Body of pancreas (tissue), 4 donors: Measurements from ENCODE around the gene SELENOS. TPM values are rescaled to one million over a fixed set of nuclear protein-coding genes. Genes with fewer than 3 reads are reported as not detected.

Experiments used
- ATAC-seq: fragments of 150-250 bp; one replicate; pipeline ENCODE4 v1.9.1; 2016
- DNase-seq, 4 donors: peaks; one replicate each; pipeline ENCODE4 v3.0.0-alpha.2; 2019
- H3K27ac ChIP-seq, 4 donors: fragments of 200-600 bp; sonication (generic); 1 replicate in 3 of 4; 2 replicates in 1 of 4; pipeline versions ENCODE4 v1.5.1 to v1.6.1; 2016 to 2019; ENCODE audit warnings: mild to moderate bottlenecking in 1 of 4, mixed read lengths in 1 of 4, moderate library complexity in 1 of 4
- H3K27me3 ChIP-seq, 2 donors: fragments of 200-600 bp; sonication (generic); one replicate each; pipeline ENCODE4 v1.6.0; 2016; ENCODE audit warnings: mild to moderate bottlenecking in 1 of 2
- H3K36me3 ChIP-seq, 2 donors: fragments of 200-600 bp; sonication (generic); replicated peaks in 1 of 2; 2 replicates each; pipeline ENCODE4 v1.5.1; 2016; ENCODE audit warnings: low read depth in 2 of 2; ENCODE audit not compliant: insufficient read depth in 1 of 2
- H3K4me1 ChIP-seq: fragments of 200-600 bp; sonication (generic); one replicate; pipeline ENCODE4 v1.6.0; 2016
- H3K4me3 ChIP-seq, 2 donors: fragments of 200-600 bp; sonication (generic); 1 replicate in 1 of 2; 2 replicates in 1 of 2; pipeline ENCODE4 v1.5.1; 2016 to 2019
- H3K9me3 ChIP-seq, 3 donors: fragments of 200-600 bp; sonication (generic); 1 replicate in 2 of 3; 2 replicates in 1 of 3; pipeline ENCODE4 v1.5.1; 2016
- POLR2A ChIP-seq, 3 donors: fragments of 450-650 bp; IDR thresholded peaks; one replicate each; pipeline ENCODE4 v1.6.1; 2016; ENCODE audit warnings: antibody characterized with exemption in 3 of 3, mild to moderate bottlenecking in 2 of 3
- WGBS, 2 donors: methylation state at CpG; one replicate each; pipeline ENCODE4 v1.1.5; 2017; 5-methylcytosine and 5-hydroxymethylcytosine counted together
- intact Hi-C: fragments of 100-400 bp; cut with DNase I; formaldehyde crosslinking; loops from one replicate; pipeline ENCODE4 v1.15.1; 2023
- total RNA-seq, 2 donors: library from RNA; depleted of rRNA; stranded (reverse); fragments of >200 nt; gene quantifications; one replicate each; pipeline ENCODE4 v1.1.0, GENCODE V29; 2016
- TF ChIP-seq, protein P1 (sequence below), 7 experiments: fragments of 450-650 bp in 4 of 7; fragments of 200-600 bp in 3 of 7; sonication (generic) in 3 of 7; IDR thresholded peaks; one replicate each; pipeline ENCODE4 v1.5.1; 2016 to 2019; ENCODE audit warnings: antibody characterized with exemption in 7 of 7

Gene SELENOS
- total RNA-seq, 2 donors from 2014 or later, result 37.2 to 45.1 TPM

GRCh38 chr15:101307897-101308603 is 30.8 kb upstream of the SELENOS start:
- Histone ChIP-seq H3K4me1 (no peaks in the 10 kb centered on the region), H3K27me3 (no peaks in the 10 kb centered on the region), H3K4me3 (no peak overlapping the region), H3K36me3 (no peaks in the 10 kb centered on the region), H3K9me3 (no peaks in the 10 kb centered on the region), H3K27ac (no peak overlapping the region)
- ATAC-seq (no peak), DNase-seq (peak in 1 of 4 donors; percentile 3)
- TF ChIP-seq POLR2A (IDR thresholded peaks at IDR 0.05), result no peak
- TF ChIP-seq, protein P1, sequence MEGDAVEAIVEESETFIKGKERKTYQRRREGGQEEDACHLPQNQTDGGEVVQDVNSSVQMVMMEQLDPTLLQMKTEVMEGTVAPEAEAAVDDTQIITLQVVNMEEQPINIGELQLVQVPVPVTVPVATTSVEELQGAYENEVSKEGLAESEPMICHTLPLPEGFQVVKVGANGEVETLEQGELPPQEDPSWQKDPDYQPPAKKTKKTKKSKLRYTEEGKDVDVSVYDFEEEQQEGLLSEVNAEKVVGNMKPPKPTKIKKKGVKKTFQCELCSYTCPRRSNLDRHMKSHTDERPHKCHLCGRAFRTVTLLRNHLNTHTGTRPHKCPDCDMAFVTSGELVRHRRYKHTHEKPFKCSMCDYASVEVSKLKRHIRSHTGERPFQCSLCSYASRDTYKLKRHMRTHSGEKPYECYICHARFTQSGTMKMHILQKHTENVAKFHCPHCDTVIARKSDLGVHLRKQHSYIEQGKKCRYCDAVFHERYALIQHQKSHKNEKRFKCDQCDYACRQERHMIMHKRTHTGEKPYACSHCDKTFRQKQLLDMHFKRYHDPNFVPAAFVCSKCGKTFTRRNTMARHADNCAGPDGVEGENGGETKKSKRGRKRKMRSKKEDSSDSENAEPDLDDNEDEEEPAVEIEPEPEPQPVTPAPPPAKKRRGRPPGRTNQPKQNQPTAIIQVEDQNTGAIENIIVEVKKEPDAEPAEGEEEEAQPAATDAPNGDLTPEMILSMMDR (IDR thresholded peaks at IDR 0.05), result no peak
- WGBS, 2 donors, result 84 to 90% methylated on average over 10 to 16 of the region's 16 CpGs
- intact Hi-C loops, result loop anchor here (10.0 kb wide), 1 partner anchor 267 kb away; no protein-coding TSS in a partner anchor

DNA sequence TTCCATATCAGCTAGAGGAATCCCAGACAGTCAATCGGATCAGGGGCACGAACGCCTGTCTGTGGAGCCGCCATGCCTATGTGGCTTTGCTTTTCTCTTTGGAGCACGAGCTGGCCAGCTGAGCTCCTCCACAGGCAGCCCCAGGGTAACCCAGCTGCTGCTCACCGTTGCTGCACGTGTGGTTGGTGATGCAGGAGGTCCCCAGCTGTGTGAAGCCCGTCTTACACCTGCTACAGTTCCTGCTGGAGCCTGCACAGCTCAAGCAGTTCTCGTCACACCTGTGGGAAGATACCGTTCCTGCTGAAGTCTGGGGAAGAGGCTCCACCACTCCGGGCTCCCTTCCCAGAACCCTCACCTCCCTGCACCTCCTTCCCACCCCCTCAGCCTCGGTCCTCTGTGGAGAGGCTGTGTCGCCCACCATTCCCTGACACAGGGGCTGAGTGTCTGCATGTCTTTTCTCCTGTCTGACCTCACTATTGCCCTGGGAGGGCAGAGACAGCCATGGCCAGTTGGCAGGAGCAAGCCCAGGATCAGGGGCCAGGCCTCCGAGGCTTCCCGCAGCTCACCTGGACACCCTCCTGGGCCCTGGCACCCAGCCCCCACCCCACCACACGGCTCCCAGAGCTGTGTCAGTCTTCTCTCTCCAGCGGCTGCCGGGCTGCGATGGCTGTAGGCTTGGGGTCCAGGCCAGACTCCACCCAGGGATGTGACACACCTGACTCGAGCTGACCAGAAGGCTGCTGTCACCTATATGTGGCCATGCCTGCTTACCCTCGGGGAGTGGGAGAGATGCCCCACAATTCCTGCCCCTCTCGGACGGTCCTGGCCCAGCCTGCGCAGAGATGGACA is 30.0 kb upstream of the SELENOS start:
- H3K27me3 ChIP-seq, result no peaks in the 10 kb centered on the region
- H3K9me3 ChIP-seq, result no peaks in the 10 kb centered on the region
- DNase-seq (peak in 3 of 4 donors; percentile 2 to 6 (median 5)), ATAC-seq (no peak)
- intact Hi-C loops, result loop anchor here (10.0 kb wide), 1 partner anchor 268 kb away; no protein-coding TSS in a partner anchor
- H3K27ac ChIP-seq, result no peak overlapping the region
- TF ChIP-seq POLR2A (IDR thresholded peaks at IDR 0.05), result no peak
- TF ChIP-seq, protein P1 (IDR thresholded peaks at IDR 0.05), result no peak
- H3K36me3 ChIP-seq, result no peaks in the 10 kb centered on the region
- H3K4me3 ChIP-seq, result no peak overlapping the region
- H3K4me1 ChIP-seq, result no peaks in the 10 kb centered on the region
- 68% methylated on average over 8 to 24 of the region's 24 CpGs for WGBS, 2 donors

- ATAC-seq, result no peak
- Histone ChIP-seq H3K36me3 (no peaks in the 10 kb centered on the region), H3K9me3 (no peaks in the 10 kb centered on the region), H3K4me1 (no peaks in the 10 kb centered on the region), H3K27me3 (no peaks in the 10 kb centered on the region), H3K4me3 (no peak overlapping the region), H3K27ac (no peak overlapping the region)
- intact Hi-C loops, result loop anchor here (10.0 kb wide), 1 partner anchor 268 kb away; no protein-coding TSS in a partner anchor
- TF ChIP-seq, protein P1 (IDR thresholded peaks at IDR 0.05), result no peak
- TF ChIP-seq POLR2A (IDR thresholded peaks at IDR 0.05), result no peak
- WGBS, 2 donors, result 76 to 81% methylated on average over 10 of the region's 10 CpGs
- DNase-seq, result peak in 2 of 4 donors; percentile 3
These were observed 29.2 kb upstream of the SELENOS start for GRCh38 chr15:101306341-101307047.

DNA sequence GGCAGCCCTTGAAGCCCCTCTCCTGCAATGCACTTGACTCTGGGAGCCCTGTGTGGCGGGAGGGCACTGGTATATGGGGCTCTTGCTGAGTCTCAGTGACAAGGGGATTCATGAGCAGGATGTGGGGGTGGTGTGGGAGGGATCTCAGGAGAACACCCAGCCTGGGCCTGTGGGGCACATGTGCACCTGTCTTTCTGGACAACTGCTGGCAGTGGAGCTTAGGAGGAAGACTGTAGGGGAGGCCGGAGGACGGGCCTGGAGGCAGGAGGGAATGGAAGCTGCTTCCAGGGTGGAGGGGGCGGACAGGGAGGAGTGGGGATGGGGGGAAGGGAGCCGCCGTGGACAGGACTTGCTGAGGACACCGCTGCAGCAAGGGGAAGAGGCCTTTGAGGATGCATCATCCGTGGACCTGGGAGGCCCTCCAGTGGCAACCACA is 28.6 kb upstream of the SELENOS start:
- 85 to 86% methylated on average over 7 to 8 of the region's 8 CpGs for WGBS, 2 donors
- H3K27ac ChIP-seq, result no peak overlapping the region
- no peak overlapping the region for H3K4me3 ChIP-seq
- H3K9me3 ChIP-seq, result no peaks in the 10 kb centered on the region
- H3K27me3 ChIP-seq, result no peaks in the 10 kb centered on the region
- ATAC-seq, result no peak
- no peak for TF ChIP-seq POLR2A (IDR thresholded peaks at IDR 0.05)
- no peaks in the 10 kb centered on the region for H3K4me1 ChIP-seq
- no peaks in the 10 kb centered on the region for H3K36me3 ChIP-seq
- intact Hi-C loops, result loop anchor here (10.0 kb wide), 1 partner anchor 269 kb away; no protein-coding TSS in a partner anchor
- peak in 1 of 4 donors; percentile 4 for DNase-seq
